NCI-H2227 treated with DMSO at 0.1 percent for 48 hours (cell line): ENCODE data around the gene FGA.

Experiments used
- DNase-seq: peaks from one replicate; lab custom pipeline; 2025; lab: John Stamatoyannopoulos, UW

FGA gene

GRCh38 chr4:154578919-154579318, 11.6 kb downstream of the FGA start:
- DNase-seq, result no peak

DNA sequence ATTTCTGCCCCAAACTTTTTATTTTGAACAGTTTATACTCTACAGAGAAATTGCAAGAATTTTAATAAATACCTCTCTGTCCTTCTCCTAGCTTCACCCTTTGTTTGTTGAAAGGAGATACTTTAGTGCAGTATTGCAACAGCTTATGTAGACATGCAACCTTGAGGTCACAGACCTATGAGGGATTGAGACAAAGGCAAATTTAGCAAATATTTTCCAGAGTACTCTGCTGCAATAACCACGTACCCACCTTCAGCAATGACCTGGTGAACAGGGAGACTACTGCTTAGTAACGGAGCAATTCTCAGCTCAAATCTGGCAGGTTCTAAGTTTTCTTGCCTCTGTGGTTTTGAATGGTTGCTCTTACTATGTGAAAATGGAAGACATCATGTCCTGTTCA, 13.2 kb downstream of the FGA start:
- no peak for DNase-seq

DNA sequence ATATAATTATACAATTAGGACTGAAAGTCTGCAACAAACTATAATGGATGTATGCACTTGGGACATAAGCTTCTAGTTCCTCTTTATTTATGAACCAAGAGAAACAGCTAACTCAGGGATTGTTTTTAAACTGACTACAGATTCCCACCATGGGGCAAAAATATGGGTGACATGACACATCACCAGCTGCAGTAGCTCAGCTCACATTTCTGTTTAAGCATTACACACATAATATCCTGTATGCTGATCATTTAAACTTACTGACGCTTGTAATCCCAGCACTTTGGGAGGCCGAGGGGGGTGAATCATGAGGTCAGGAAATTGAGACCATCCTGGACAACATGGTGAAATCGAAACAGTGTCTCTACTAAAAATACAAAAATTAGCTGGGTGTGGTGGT, 16.2 kb downstream of the FGA start:
- DNase-seq, result no peak

- DNase-seq, result no peak
Measured at GRCh38 chr4:154573190-154573870, 17.2 kb downstream of the FGA start.

- no peak for DNase-seq
Measured at GRCh38 chr4:154569584-154569983, 21.0 kb downstream of the FGA start.

DNA sequence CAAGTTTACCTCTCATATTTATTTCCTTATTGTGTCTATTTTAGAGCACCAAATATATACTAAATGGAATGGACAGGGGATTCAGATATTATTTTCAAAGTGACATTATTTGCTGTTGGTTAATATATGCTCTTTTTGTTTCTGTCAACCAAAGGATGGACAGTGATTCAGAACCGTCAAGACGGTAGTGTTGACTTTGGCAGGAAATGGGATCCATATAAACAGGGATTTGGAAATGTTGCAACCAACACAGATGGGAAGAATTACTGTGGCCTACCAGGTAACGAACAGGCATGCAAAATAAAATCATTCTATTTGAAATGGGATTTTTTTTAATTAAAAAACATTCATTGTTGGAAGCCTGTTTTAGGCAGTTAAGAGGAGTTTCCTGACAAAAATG, 21.5 kb downstream of the FGA start:
- no peak for DNase-seq

GRCh38 chr4:154566639-154567204, 23.8 kb downstream of the FGA start:
- DNase-seq, result no peak

GRCh38 chr4:154565704-154566103, 24.8 kb downstream of the FGA start:
- no peak for DNase-seq

- DNase-seq, result no peak
Measured at GRCh38 chr4:154564311-154564710, 26.2 kb downstream of the FGA start.

DNA sequence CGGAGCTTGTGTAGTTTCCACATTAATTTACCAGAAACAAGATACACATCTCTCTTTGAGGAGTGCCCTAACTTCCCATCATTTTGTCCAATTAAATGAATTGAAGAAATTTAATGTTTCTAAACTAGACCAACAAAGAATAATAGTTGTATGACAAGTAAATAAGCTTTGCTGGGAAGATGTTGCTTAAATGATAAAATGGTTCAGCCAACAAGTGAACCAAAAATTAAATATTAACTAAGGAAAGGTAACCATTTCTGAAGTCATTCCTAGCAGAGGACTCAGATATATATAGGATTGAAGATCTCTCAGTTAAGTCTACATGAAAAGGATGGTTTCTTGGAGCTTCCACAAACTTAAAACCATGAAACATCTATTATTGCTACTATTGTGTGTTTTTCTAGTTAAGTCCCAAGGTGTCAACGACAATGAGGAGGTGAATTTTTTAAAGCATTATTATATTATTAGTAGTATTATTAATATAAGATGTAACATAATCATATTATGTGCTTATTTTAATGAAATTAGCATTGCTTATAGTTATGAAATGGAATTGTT, 27.8 kb downstream of the FGA start, which contains the start of gene FGB:
Gene FGB, plus strand, starts transcription at position 315 of the 558 bp plus-strand sequence. Its CDS starts 8 bp downstream, at position 323.
- DNase-seq, result no peak

GRCh38 chr4:154560824-154561231, 29.7 kb downstream of the FGA start:
- DNase-seq, result no peak

DNA sequence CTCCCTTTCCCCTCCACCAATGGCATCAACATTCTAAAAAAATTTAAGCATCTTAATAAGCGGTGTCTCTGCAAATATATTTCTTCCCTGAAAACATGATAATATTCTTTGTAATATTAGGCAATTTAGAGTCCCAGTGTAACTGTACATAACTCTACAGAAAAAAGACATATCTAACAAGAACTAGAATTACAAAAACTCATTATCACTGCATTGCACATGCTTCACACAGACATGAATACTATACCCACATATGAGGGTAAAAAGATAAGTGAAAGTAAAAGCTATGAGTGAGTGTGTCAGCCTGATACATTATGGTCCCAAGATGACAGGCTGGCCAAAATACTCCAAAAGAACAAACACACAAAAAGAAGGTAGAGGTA, 30.1 kb downstream of the FGA start:
- DNase-seq, result no peak

DNA sequence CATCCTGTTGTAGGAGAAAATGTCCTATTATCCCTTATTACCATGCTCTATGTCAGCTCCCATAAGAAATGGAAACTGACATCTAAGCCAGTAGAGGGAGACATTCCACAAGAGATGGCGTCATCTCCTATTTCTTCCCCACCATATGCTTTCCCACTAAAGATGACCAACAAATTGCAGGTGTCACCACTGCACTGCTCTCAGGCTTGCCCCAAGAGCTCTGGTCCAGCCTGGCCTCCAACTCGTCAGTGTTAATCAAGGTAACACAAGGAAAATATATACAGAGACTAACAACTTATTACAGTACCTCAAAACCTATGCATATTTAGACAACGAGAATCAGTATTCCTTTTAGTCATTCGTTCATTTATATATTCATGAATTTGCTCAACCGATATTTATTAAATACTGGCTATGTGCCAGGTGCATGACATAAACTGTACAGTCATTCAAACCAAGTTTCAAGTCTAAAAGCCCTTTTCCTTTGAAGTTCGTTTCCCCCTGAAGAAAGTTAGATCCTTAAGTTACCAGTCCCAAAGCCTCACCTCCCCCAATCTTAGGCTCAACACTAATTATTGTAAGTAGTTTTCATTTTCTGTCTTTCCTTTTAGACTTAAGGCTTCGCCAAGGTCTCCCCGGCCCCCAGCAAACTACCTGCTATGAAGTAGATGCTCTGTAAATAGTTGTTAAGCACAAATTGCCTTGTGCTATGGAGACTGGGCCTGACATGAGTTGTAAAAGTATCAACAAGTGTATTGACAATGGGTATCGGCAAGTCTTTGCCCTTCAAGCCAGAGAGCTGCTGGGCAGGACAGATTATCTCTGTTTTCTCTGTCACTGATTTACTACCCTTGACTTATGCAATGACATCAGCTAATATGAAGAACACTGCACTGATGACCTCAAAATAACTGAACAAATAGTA, 30.8 kb downstream of the FGA start:
- DNase-seq, result peak; percentile 24

DNA sequence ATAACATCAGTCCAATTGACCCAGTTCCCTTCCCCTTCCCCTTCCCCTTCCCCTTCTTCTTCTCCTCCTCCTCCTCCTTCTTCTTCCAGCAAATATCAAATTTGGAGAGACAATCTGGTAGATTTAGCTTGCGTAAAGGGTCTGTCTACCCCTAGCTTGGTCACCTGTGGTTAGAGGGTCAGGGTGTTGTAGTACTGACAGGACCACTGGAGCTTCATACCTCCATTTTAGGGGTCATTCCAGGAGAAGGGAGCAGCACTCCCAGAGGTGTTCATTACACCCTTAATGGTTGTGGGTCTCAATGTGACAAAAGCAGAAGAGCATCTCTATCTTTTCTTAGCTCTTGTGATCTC, 31.4 kb downstream of the FGA start:
- no peak for DNase-seq

DNA sequence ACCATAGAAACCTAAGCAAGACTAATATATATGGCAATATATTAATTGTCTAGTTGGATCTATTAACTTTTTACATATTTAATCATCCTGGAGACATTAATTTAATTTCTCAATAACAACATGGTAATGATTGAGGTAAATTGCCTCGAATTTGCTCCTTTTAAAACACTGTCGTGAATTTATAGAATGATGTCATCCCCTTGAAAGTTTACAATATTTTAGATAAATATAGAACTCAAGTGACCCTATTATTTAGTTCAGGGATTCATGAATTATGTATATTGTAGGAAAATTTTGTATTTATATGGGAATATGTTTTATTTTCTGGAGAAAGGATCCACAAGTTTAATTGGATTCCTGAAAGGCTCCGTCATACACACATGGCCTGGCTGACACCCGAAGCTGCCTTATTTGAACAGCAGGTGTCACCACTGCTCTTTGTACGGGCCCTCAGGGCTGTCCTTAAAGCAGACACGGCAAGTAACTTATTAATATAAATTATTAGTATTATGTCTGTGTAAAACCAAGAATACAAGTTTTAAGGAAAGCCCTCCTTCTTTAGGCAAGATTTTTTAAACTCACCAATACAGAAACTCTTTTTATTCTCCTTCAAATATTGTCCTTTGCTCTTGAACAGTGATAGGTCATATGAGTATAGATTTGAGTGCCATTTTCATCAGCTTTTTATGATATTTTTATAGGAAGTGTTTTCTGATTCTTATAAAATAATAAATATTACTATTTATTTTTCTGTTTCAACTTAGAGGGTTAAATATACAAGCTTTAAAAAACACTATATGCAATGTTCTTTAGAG, 38.5 kb downstream of the FGA start:
- DNase-seq, result peak; percentile 22

- DNase-seq, result peak; percentile 91
Measured at GRCh38 chr4:154549894-154550790, 40.4 kb downstream of the FGA start, which contains the start of gene PLRG1. Gene PLRG1 (minus strand): TSS chr4:154550400. CDS start chr4:154550308, 92 bp downstream.

DNA sequence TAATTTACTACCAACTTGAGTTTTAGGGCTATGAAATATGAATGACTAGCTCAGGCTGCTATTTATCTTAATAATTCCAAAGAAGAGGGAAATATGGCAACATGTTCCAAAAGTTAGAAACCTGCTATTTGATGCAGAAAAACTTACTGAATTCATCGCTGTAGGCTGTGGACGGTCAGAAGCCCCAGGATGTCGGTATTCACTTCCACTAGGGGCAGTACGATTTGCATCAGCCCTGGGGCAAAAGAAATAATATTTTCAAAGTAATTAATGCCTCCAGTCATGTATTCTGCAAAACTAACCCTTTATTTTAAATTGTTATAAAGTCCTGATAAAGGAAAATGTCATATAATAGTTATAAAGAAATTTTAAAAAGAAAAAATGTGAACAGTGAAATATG, 44.9 kb downstream of the FGA start:
- DNase-seq, result no peak

- no peak for DNase-seq
Measured at GRCh38 chr4:154542271-154542879, 48.2 kb downstream of the FGA start.
